ENCODE data around the gene AMY1B. TPM values are rescaled to one million over a fixed set of nuclear protein-coding genes. Genes with fewer than 3 reads are reported as not detected.
"Not testable (repeated sequence)": the region's sequence is repeated elsewhere in the genome, so short reads cannot be mapped to it uniquely, and the experiment has no call there.

The AMY1B gene
- total and polyA plus RNA-seq, 2 donors (not counting 1 experiment from before 2014, with no cell fraction given) = not detected

DNA sequence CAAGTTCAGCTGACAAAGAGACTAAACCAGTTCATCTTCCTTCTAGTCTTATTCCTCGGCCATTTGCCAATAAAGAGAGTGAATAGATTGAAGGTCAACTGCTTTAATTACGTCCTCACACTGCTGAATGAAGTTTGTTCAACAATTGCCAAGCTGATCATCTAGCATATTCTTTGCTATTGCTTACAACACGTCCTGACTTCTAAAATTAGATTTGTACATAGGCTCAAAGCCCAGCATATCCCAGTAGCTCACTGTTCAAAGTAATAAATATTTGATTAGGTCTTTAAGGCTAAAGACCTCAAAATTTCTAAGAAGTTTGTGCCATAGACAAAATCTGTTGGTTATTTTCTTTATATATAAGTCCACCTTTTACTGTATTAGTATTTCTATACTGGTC, 19.7 kb downstream of the AMY1B start:
- H3K9me3 ChIP-seq (ENCODE audit: control extremely low read depth in 1 of 3, control insufficient read depth in 2 of 3, insufficient read depth in 1 of 3, low read length in 2 of 3); ATAC-seq (ENCODE audit: low read depth); H3K4me3 ChIP-seq (ENCODE audit: control extremely low read depth in 1 of 5, extremely low read depth in 1 of 5, insufficient read depth in 1 of 5, low read depth in 2 of 5, low read length in 4 of 5); H3K9ac ChIP-seq (ENCODE audit: low read length); H3K79me2 ChIP-seq (ENCODE audit: control insufficient read depth, insufficient read depth, low read length); H3K27ac ChIP-seq (ENCODE audit: low read length in 2 of 2); H2AFZ ChIP-seq (ENCODE audit: insufficient read depth, low read depth, low read length, poor library complexity, severe bottlenecking); H3K4me1 Mint-ChIP-seq; H3K36me3 ChIP-seq (replicated peaks in 1 of 2; ENCODE audit: control extremely low read depth in 1 of 2, control insufficient read depth in 1 of 2, extremely low read depth in 1 of 2, insufficient read depth in 2 of 2, low read length in 1 of 2); H3K27ac Mint-ChIP-seq; H3K4me3 Mint-ChIP-seq; H3K9me3 Mint-ChIP-seq (ENCODE audit: insufficient read depth); intact Hi-C loops (cut with micrococcal nuclease); H3K27me3 Mint-ChIP-seq; H3K4me1 ChIP-seq (ENCODE audit: control insufficient read depth in 2 of 2, insufficient read depth in 2 of 2, low read length in 2 of 2); CTCF ChIA-PET; POLR2A ChIA-PET; H4K20me1 ChIP-seq (ENCODE audit: control insufficient read depth, insufficient read depth, low read length, poor library complexity, severe bottlenecking); H3K4me2 ChIP-seq (replicated peaks; ENCODE audit: low read depth, low read length, poor library complexity, severe bottlenecking); DNase-seq; H3K27me3 ChIP-seq (replicated peaks in 1 of 4; ENCODE audit: control extremely low read depth in 1 of 4, control insufficient read depth in 3 of 4, insufficient read depth in 4 of 4, low read length in 3 of 4): not testable (repeated sequence)
- WGBS (ENCODE audit: insufficient coverage) = no CpG with 5 or more reads among the region's 3 CpGs

DNA sequence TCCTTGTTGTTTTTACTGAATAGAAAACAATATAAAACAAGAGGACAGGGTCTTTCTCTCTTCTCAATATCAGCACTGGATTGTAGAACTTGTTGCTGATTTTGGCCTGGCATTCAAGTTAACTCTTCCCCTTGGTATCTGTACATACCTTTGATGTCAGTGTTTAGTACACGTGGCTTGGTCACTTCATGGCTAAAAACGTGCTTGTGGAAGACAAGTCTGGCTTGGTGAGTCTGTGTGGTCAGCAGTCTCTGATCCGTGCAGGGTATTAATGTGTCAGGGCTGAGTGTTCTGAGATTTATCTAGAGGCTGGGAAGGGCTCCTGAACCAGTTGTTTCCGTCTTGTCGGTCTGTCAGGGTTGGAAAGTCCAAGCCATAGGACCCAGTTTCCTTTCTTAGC, 40.5 kb downstream of the AMY1B start, which contains the start of gene AMY1A:
AMY1A (plus strand) TSS at position 301 of the 400 bp plus-strand sequence. CDS start 571 bp downstream, outside the sequence.
- H3K9me3 ChIP-seq (ENCODE audit: control extremely low read depth in 1 of 3, control insufficient read depth in 2 of 3, insufficient read depth in 1 of 3, low read length in 2 of 3); H3K4me1 Mint-ChIP-seq; H3K27ac ChIP-seq (ENCODE audit: low read length in 2 of 2); H3K27me3 ChIP-seq (replicated peaks in 1 of 4; ENCODE audit: control extremely low read depth in 1 of 4, control insufficient read depth in 3 of 4, insufficient read depth in 4 of 4, low read length in 3 of 4); H3K9me3 Mint-ChIP-seq (ENCODE audit: insufficient read depth); H3K27me3 Mint-ChIP-seq; H3K27ac Mint-ChIP-seq; H3K4me2 ChIP-seq (replicated peaks; ENCODE audit: low read depth, low read length, poor library complexity, severe bottlenecking); DNase-seq; H3K4me3 ChIP-seq (ENCODE audit: control extremely low read depth in 1 of 5, extremely low read depth in 1 of 5, insufficient read depth in 1 of 5, low read depth in 2 of 5, low read length in 4 of 5); POLR2A ChIA-PET; H3K79me2 ChIP-seq (ENCODE audit: control insufficient read depth, insufficient read depth, low read length); intact Hi-C loops (cut with micrococcal nuclease); H2AFZ ChIP-seq (ENCODE audit: insufficient read depth, low read depth, low read length, poor library complexity, severe bottlenecking); H3K9ac ChIP-seq (ENCODE audit: low read length); H4K20me1 ChIP-seq (ENCODE audit: control insufficient read depth, insufficient read depth, low read length, poor library complexity, severe bottlenecking); ATAC-seq (ENCODE audit: low read depth); CTCF ChIA-PET; H3K36me3 ChIP-seq (replicated peaks in 1 of 2; ENCODE audit: control extremely low read depth in 1 of 2, control insufficient read depth in 1 of 2, extremely low read depth in 1 of 2, insufficient read depth in 2 of 2, low read length in 1 of 2); H3K4me1 ChIP-seq (ENCODE audit: control insufficient read depth in 2 of 2, insufficient read depth in 2 of 2, low read length in 2 of 2); H3K4me3 Mint-ChIP-seq: not testable (repeated sequence)
- no CpG with 5 or more reads among the region's 5 CpGs for WGBS (ENCODE audit: insufficient coverage)

DNA sequence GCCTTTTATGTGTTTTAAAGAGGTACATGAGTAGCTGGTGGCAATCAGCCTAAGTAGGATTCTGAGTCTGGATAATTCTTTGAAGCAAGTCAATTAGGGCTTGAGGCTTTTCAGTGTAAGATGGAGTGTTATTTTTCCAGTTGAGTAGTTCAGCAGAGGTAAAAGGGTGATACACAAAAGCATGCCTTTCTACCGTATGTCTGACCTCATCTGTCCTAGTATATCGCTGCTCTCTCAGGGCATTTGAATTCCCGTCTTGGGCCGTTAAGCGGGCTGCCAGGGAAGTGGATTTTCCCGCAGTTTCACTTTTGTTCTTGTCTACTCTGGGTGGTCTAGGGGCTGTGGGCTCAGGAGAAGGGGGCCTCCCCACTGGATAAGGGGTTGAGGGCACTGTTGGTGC, 41.9 kb downstream of the AMY1B start:
- no CpG with 5 or more reads among the region's 6 CpGs for WGBS (ENCODE audit: insufficient coverage)
- POLR2A ChIA-PET; H3K27me3 ChIP-seq (replicated peaks in 1 of 4; ENCODE audit: control extremely low read depth in 1 of 4, control insufficient read depth in 3 of 4, insufficient read depth in 4 of 4, low read length in 3 of 4); H3K79me2 ChIP-seq (ENCODE audit: control insufficient read depth, insufficient read depth, low read length); ATAC-seq (ENCODE audit: low read depth); H3K4me1 ChIP-seq (ENCODE audit: control insufficient read depth in 2 of 2, insufficient read depth in 2 of 2, low read length in 2 of 2); H3K9ac ChIP-seq (ENCODE audit: low read length); H3K36me3 ChIP-seq (replicated peaks in 1 of 2; ENCODE audit: control extremely low read depth in 1 of 2, control insufficient read depth in 1 of 2, extremely low read depth in 1 of 2, insufficient read depth in 2 of 2, low read length in 1 of 2); H3K27ac ChIP-seq (ENCODE audit: low read length in 2 of 2); H4K20me1 ChIP-seq (ENCODE audit: control insufficient read depth, insufficient read depth, low read length, poor library complexity, severe bottlenecking); H3K4me3 Mint-ChIP-seq; CTCF ChIA-PET; H3K9me3 ChIP-seq (ENCODE audit: control extremely low read depth in 1 of 3, control insufficient read depth in 2 of 3, insufficient read depth in 1 of 3, low read length in 2 of 3); H3K27ac Mint-ChIP-seq; H3K4me1 Mint-ChIP-seq; intact Hi-C loops (cut with micrococcal nuclease); DNase-seq; H3K9me3 Mint-ChIP-seq (ENCODE audit: insufficient read depth); H2AFZ ChIP-seq (ENCODE audit: insufficient read depth, low read depth, low read length, poor library complexity, severe bottlenecking); H3K27me3 Mint-ChIP-seq; H3K4me3 ChIP-seq (ENCODE audit: control extremely low read depth in 1 of 5, extremely low read depth in 1 of 5, insufficient read depth in 1 of 5, low read depth in 2 of 5, low read length in 4 of 5); H3K4me2 ChIP-seq (replicated peaks; ENCODE audit: low read depth, low read length, poor library complexity, severe bottlenecking): not testable (repeated sequence)

DNA sequence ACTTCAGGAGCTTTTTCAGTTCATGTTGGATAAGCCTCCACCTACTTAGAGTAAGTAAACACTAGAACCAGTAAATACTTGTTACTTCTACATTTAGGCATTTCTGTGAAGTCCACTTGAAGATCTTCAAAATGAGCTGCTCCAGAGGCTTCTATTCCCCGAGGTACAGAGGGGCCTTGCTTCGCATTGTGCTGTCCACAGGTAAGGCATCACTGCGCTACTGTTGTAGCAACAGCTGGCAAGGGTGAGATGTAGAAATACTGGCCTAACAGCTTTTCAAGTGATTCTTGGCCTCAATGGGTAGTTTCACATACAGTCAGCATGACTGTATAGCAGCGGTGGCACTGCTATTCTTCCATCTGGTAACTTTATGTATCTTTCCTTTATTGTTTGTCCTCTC, 45.1 kb downstream of the AMY1B start:
- no CpG with 5 or more reads among the region's 4 CpGs for WGBS (ENCODE audit: insufficient coverage)
- intact Hi-C loops (cut with micrococcal nuclease); H3K36me3 ChIP-seq (replicated peaks in 1 of 2; ENCODE audit: control extremely low read depth in 1 of 2, control insufficient read depth in 1 of 2, extremely low read depth in 1 of 2, insufficient read depth in 2 of 2, low read length in 1 of 2); DNase-seq; CTCF ChIA-PET; POLR2A ChIA-PET; H2AFZ ChIP-seq (ENCODE audit: insufficient read depth, low read depth, low read length, poor library complexity, severe bottlenecking); H4K20me1 ChIP-seq (ENCODE audit: control insufficient read depth, insufficient read depth, low read length, poor library complexity, severe bottlenecking); H3K4me3 ChIP-seq (ENCODE audit: control extremely low read depth in 1 of 5, extremely low read depth in 1 of 5, insufficient read depth in 1 of 5, low read depth in 2 of 5, low read length in 4 of 5); H3K27me3 Mint-ChIP-seq; H3K27me3 ChIP-seq (replicated peaks in 1 of 4; ENCODE audit: control extremely low read depth in 1 of 4, control insufficient read depth in 3 of 4, insufficient read depth in 4 of 4, low read length in 3 of 4); H3K9ac ChIP-seq (ENCODE audit: low read length); H3K27ac ChIP-seq (ENCODE audit: low read length in 2 of 2); H3K4me3 Mint-ChIP-seq; H3K9me3 ChIP-seq (ENCODE audit: control extremely low read depth in 1 of 3, control insufficient read depth in 2 of 3, insufficient read depth in 1 of 3, low read length in 2 of 3); H3K79me2 ChIP-seq (ENCODE audit: control insufficient read depth, insufficient read depth, low read length); H3K4me2 ChIP-seq (replicated peaks; ENCODE audit: low read depth, low read length, poor library complexity, severe bottlenecking); H3K4me1 Mint-ChIP-seq; ATAC-seq (ENCODE audit: low read depth); H3K9me3 Mint-ChIP-seq (ENCODE audit: insufficient read depth); H3K27ac Mint-ChIP-seq; H3K4me1 ChIP-seq (ENCODE audit: control insufficient read depth in 2 of 2, insufficient read depth in 2 of 2, low read length in 2 of 2): not testable (repeated sequence)
